HepG2 (cell line): Measurements from ENCODE around the gene RARA. TPM values are rescaled to one million over a fixed set of nuclear protein-coding genes. Genes with fewer than 3 reads are reported as not detected.
A peak's percentile ranks its signal among the peaks of the same experiment; 100 is the strongest.

Source experiments
- AGO2 ChIP-seq: fragments of 200-400 bp; formaldehyde crosslinking; optimal IDR thresholded peaks from 2 replicates; pipeline ENCODE3; 2017; ENCODE audit warnings: mild to moderate bottlenecking, low read depth, low read length, moderate library complexity
- BATF2 ChIP-seq: sonication (generic); formaldehyde crosslinking; IDR thresholded peaks from 2 replicates; pipeline ENCODE4 v1.8.0; 2022; ENCODE audit warnings: mild to moderate bottlenecking, missing genetic modification reagents, moderate library complexity
- IKZF4 ChIP-seq: sonication (generic); formaldehyde crosslinking; IDR thresholded peaks from 2 replicates; pipeline ENCODE4 v1.5.1; 2020; ENCODE audit warnings: borderline replicate concordance, mild to moderate bottlenecking, low read depth, missing genetic modification reagents; ENCODE audit errors: not compliant biosample characterization
- MNT ChIP-seq: fragments of 450-650 bp; IDR thresholded peaks from 2 replicates; pipeline ENCODE4 v1.6.1; 2016
- PCBP2 ChIP-seq: fragments of 200-400 bp; formaldehyde crosslinking; optimal IDR thresholded peaks from 2 replicates; pipeline ENCODE3; 2018; ENCODE audit warnings: low read length, low read depth; ENCODE audit not compliant: poor library complexity, severe bottlenecking
- PHF8 ChIP-seq: sonication (generic); formaldehyde crosslinking; IDR thresholded peaks from 2 replicates; pipeline ENCODE4 v1.5.0; 2020; ENCODE audit warnings: missing genetic modification reagents
- RXRB ChIP-seq: IDR thresholded peaks from 2 replicates; pipeline ENCODE4 v1.6.1; 2016; ENCODE audit warnings: borderline replicate concordance, missing genetic modification reagents, missing compliant biosample characterization
- SP2 ChIP-seq: sonication (generic); formaldehyde crosslinking; IDR thresholded peaks from 2 replicates; pipeline ENCODE4 v1.5.1; 2020; ENCODE audit warnings: mild to moderate bottlenecking, missing genetic modification reagents
- TBP ChIP-seq: sonication (generic); formaldehyde crosslinking; IDR thresholded peaks from 2 replicates; pipeline ENCODE4 v1.5.0; 2020; ENCODE audit warnings: missing genetic modification reagents
- TERF1 ChIP-seq: sonication (generic); formaldehyde crosslinking; IDR thresholded peaks from 2 replicates; pipeline ENCODE4 v1.8.0; 2022; ENCODE audit warnings: mild to moderate bottlenecking, missing genetic modification reagents, moderate library complexity
- TRIM24 ChIP-seq: sonication (generic); formaldehyde crosslinking; IDR thresholded peaks from 2 replicates; pipeline ENCODE4 v1.8.0; 2022; ENCODE audit warnings: mild to moderate bottlenecking, missing genetic modification reagents
- ZBTB26 ChIP-seq: IDR thresholded peaks from 2 replicates; pipeline ENCODE4 v1.6.1; 2016; ENCODE audit warnings: missing compliant biosample characterization, missing genetic modification reagents, borderline replicate concordance
- ZFP36L2 ChIP-seq: sonication (generic); formaldehyde crosslinking; IDR thresholded peaks from 2 replicates; pipeline ENCODE4 v1.4.0; 2020; ENCODE audit warnings: missing genetic modification reagents
- ZFP62 ChIP-seq: sonication (generic); formaldehyde crosslinking; IDR thresholded peaks from 2 replicates; pipeline ENCODE4 v1.4.0; 2020; ENCODE audit warnings: missing genetic modification reagents
- ZNF296 ChIP-seq: sonication (generic); formaldehyde crosslinking; conservative IDR thresholded peaks from 2 replicates; pipeline ENCODE4 v1.5.0; 2020; ENCODE audit warnings: mild to moderate bottlenecking, missing genetic modification reagents
- ZNF460 ChIP-seq: sonication (generic); formaldehyde crosslinking; IDR thresholded peaks from 2 replicates; pipeline ENCODE4 v1.5.1; 2020; ENCODE audit warnings: missing genetic modification reagents, mild to moderate bottlenecking, borderline replicate concordance
- polyA plus RNA-seq, 8 experiments: library from polyadenylated mRNA; depleted of rRNA in 3 of 8; stranded (reverse) in 7 of 8; unstranded in 1 of 8; fragments of >200 nt; fragmentation: Illumina TruSeq in 4 of 8; extraction: Trizol in 4 of 8; gene quantifications; 2 replicates each; pipeline versions ENCODE4 v1.2.1 to v1.2.3, GENCODE V29; 2011 to 2016; ENCODE audit warnings: low read depth in 4 of 8, missing spikeins in 1 of 8, mixed read lengths in 1 of 8; ENCODE audit not compliant: insufficient read depth in 1 of 8
- total RNA-seq, 5 experiments: library from RNA; depleted of rRNA; stranded (reverse); fragments of >200 nt; fragmentation: Illumina TruSeq; extraction: Trizol; gene quantifications; 2 replicates each; pipeline ENCODE4 v1.2.3, GENCODE V29; 2016; ENCODE audit warnings: low read depth in 1 of 5
- TF ChIP-seq, protein P1 (sequence below): sonication (generic); formaldehyde crosslinking; IDR thresholded peaks from 2 replicates; pipeline ENCODE4 v1.5.1; 2020; ENCODE audit warnings: mild to moderate bottlenecking, moderate library complexity, missing genetic modification reagents
- TF ChIP-seq, protein P2 (sequence below): sonication (generic); formaldehyde crosslinking; IDR thresholded peaks from 2 replicates; pipeline ENCODE4 v1.5.0; 2020; ENCODE audit warnings: mild to moderate bottlenecking, missing genetic modification reagents, borderline replicate concordance

RARA gene
- total and polyA plus RNA-seq, 2 of the 13 experiments (the other 11 are each of a cell fraction or from before 2014, with no cell fraction given), result 6.4 to 8.6 TPM

- TF ChIP-seq BATF2, result no peak
- no peak for TF ChIP-seq AGO2
- TF ChIP-seq ZFP36L2 (CRISPR knock-in tag), result no peak
- TF ChIP-seq, protein P1, sequence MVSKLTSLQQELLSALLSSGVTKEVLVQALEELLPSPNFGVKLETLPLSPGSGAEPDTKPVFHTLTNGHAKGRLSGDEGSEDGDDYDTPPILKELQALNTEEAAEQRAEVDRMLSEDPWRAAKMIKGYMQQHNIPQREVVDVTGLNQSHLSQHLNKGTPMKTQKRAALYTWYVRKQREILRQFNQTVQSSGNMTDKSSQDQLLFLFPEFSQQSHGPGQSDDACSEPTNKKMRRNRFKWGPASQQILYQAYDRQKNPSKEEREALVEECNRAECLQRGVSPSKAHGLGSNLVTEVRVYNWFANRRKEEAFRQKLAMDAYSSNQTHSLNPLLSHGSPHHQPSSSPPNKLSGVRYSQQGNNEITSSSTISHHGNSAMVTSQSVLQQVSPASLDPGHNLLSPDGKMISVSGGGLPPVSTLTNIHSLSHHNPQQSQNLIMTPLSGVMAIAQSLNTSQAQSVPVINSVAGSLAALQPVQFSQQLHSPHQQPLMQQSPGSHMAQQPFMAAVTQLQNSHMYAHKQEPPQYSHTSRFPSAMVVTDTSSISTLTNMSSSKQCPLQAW (CRISPR knock-in tag), result 0 out of 2 replicates have a peak, but pooled peaks have one; percentile 44
- TF ChIP-seq MNT, result peak; percentile 12; the same call in 1 of the 2 replicates
- TF ChIP-seq ZNF460, result no peak; the same call in 1 of the 2 replicates
- no peak for TF ChIP-seq ZNF296 (CRISPR knock-in tag)
- 0 out of 2 replicates have a peak, but pooled peaks have one; percentile 29 for TF ChIP-seq PHF8
- no peak for TF ChIP-seq PCBP2
- no peak for TF ChIP-seq TBP
- TF ChIP-seq ZBTB26 (CRISPR knock-in tag), result peak; percentile 81
- no peak for TF ChIP-seq ZFP62 (CRISPR knock-in tag)
- TF ChIP-seq IKZF4 (CRISPR knock-in tag), result peak; percentile 20
- no peak for TF ChIP-seq TERF1 (CRISPR knock-in tag)
- TF ChIP-seq TRIM24, result peak; percentile 98
- TF ChIP-seq SP2 (CRISPR knock-in tag), result no peak
- TF ChIP-seq, protein P2, sequence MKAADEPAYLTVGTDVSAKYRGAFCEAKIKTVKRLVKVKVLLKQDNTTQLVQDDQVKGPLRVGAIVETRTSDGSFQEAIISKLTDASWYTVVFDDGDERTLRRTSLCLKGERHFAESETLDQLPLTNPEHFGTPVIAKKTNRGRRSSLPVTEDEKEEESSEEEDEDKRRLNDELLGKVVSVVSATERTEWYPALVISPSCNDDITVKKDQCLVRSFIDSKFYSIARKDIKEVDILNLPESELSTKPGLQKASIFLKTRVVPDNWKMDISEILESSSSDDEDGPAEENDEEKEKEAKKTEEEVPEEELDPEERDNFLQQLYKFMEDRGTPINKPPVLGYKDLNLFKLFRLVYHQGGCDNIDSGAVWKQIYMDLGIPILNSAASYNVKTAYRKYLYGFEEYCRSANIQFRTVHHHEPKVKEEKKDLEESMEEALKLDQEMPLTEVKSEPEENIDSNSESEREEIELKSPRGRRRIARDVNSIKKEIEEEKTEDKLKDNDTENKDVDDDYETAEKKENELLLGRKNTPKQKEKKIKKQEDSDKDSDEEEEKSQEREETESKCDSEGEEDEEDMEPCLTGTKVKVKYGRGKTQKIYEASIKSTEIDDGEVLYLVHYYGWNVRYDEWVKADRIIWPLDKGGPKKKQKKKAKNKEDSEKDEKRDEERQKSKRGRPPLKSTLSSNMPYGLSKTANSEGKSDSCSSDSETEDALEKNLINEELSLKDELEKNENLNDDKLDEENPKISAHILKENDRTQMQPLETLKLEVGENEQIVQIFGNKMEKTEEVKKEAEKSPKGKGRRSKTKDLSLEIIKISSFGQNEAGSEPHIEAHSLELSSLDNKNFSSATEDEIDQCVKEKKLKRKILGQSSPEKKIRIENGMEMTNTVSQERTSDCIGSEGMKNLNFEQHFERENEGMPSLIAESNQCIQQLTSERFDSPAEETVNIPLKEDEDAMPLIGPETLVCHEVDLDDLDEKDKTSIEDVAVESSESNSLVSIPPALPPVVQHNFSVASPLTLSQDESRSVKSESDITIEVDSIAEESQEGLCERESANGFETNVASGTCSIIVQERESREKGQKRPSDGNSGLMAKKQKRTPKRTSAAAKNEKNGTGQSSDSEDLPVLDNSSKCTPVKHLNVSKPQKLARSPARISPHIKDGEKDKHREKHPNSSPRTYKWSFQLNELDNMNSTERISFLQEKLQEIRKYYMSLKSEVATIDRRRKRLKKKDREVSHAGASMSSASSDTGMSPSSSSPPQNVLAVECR (CRISPR knock-in tag), result peak; percentile 91
- TF ChIP-seq RXRB (CRISPR knock-in tag), result peak; percentile 97
Measured at GRCh38 chr17:40352779-40353394, 43.9 kb downstream of the RARA start (continued).
